Neural progenitor cell (in vitro differentiated cells): ENCODE results near the gene TIMM22. TPM values are rescaled to one million over a fixed set of nuclear protein-coding genes. Genes with fewer than 3 reads are reported as not detected.

Experiments
- DNase-seq: peaks from one replicate; pipeline ENCODE4 v3.0.0-alpha.2; 2016; ENCODE audit warnings: low spot score
- H2AFZ ChIP-seq: fragments of 200-600 bp; sonication (generic); replicated peaks from 2 replicates; pipeline ENCODE4 v1.6.1; 2016; ENCODE audit warnings: antibody characterized with exemption
- H3F3A ChIP-seq: fragments of 200-600 bp; sonication (generic); 2 replicates; pipeline ENCODE4 v1.6.1; 2016; ENCODE audit warnings: antibody characterized with exemption, low read depth
- H3K27ac ChIP-seq: fragments of 200-600 bp; sonication (generic); 2 replicates; pipeline ENCODE4 v1.5.1; 2016; ENCODE audit warnings: mild to moderate bottlenecking
- H3K27me3 ChIP-seq: fragments of 200-600 bp; sonication (generic); 2 replicates; pipeline ENCODE4 v1.6.1; 2016; ENCODE audit warnings: mild to moderate bottlenecking, moderate library complexity
- H3K36me3 ChIP-seq: fragments of 200-600 bp; sonication (generic); 2 replicates; pipeline ENCODE4 v1.5.1; 2016
- H3K4me1 ChIP-seq: fragments of 200-600 bp; sonication (generic); 2 replicates; pipeline ENCODE4 v1.6.1; 2016; ENCODE audit warnings: mixed run types
- H3K4me2 ChIP-seq: fragments of 200-600 bp; sonication (generic); 2 replicates; pipeline ENCODE4 v1.6.1; 2016
- H3K4me3 ChIP-seq: fragments of 200-600 bp; sonication (generic); 2 replicates; pipeline ENCODE4 v1.5.1; 2016
- H3K79me2 ChIP-seq: fragments of 200-600 bp; sonication (generic); 2 replicates; pipeline ENCODE4 v1.6.1; 2016; ENCODE audit warnings: low read depth
- H3K9ac ChIP-seq: fragments of 200-600 bp; sonication (generic); 2 replicates; pipeline ENCODE4 v1.6.1; 2016
- H3K9me3 ChIP-seq: fragments of 200-600 bp; sonication (generic); 2 replicates; pipeline ENCODE4 v1.5.1; 2016; ENCODE audit warnings: low read depth
- H4K20me1 ChIP-seq: fragments of 200-600 bp; sonication (generic); 2 replicates; pipeline ENCODE4 v1.6.1; 2016; ENCODE audit warnings: low read depth
- H3K27ac Mint-ChIP-seq: 3 replicates; pipeline ENCODE4 v1.8.0; 2021; ENCODE audit warnings: mixed read lengths
- H3K27me3 Mint-ChIP-seq: 2 replicates; pipeline ENCODE4 v1.8.0; 2022; ENCODE audit warnings: low read depth, mild to moderate bottlenecking, inconsistent platforms, moderate library complexity, mixed read lengths; ENCODE audit not compliant: insufficient read depth
- H3K36me3 Mint-ChIP-seq: 3 replicates; pipeline ENCODE4 v1.8.0; 2021; ENCODE audit warnings: mixed read lengths
- H3K4me1 Mint-ChIP-seq: 3 replicates; pipeline ENCODE4 v1.8.0; 2021; ENCODE audit warnings: mixed read lengths
- H3K4me3 Mint-ChIP-seq: 3 replicates; pipeline ENCODE4 v1.8.0; 2021; ENCODE audit warnings: mild to moderate bottlenecking, moderate library complexity, mixed read lengths
- H3K9me3 Mint-ChIP-seq: 3 replicates; pipeline ENCODE4 v1.8.0; 2020; ENCODE audit warnings: mixed read lengths
- CTCF ChIP-seq: fragments of 200-600 bp; sonication (generic); IDR thresholded peaks from 2 replicates; pipeline ENCODE4 v1.5.1; 2017; ENCODE audit warnings: antibody characterized with exemption, mild to moderate bottlenecking
- EZH2 ChIP-seq: fragments of 200-600 bp; sonication (generic); IDR thresholded peaks from 2 replicates; pipeline ENCODE4 v1.6.1; 2017; ENCODE audit warnings: antibody characterized with exemption, mild to moderate bottlenecking, moderate library complexity
- EZH2phosphoT487 ChIP-seq: fragments of 200-600 bp; sonication (generic); IDR thresholded peaks from 2 replicates; pipeline ENCODE4 v1.6.1; 2017; ENCODE audit warnings: antibody characterized with exemption
- total RNA-seq: library from RNA; depleted of rRNA; stranded (reverse); fragments of >200 nt; gene quantifications from 2 replicates; pipeline ENCODE4 v1.2.3, GENCODE V29; 2015; ENCODE audit warnings: low replicate concordance

TIMM22 gene
- total RNA-seq, 1 donor from 2014 or later: 11.7 TPM

- no peaks in the 10 kb centered on the region for H3F3A ChIP-seq
- Mint-ChIP-seq H3K4me1 (peaks cover 6% of the 10 kb centered on the region), H3K27ac (no peak overlapping the region), H3K4me3 (no peak overlapping the region), H3K9me3 (no peaks in the 10 kb centered on the region), H3K36me3 (peaks cover 8% of the 10 kb centered on the region), H3K27me3 (peaks cover 14% of the 10 kb centered on the region)
- no peaks in the 10 kb centered on the region for H3K79me2 ChIP-seq
- no peak overlapping the region for H3K27ac ChIP-seq
- no peak overlapping the region for H3K9ac ChIP-seq
- no peaks in the 10 kb centered on the region for H4K20me1 ChIP-seq
- H3K4me3 ChIP-seq: no peak overlapping the region
- DNase-seq: no peak
- no peak for TF ChIP-seq EZH2
- no peak for TF ChIP-seq EZH2phosphoT487
- TF ChIP-seq CTCF: no peak
- no peak overlapping the region for H2AFZ ChIP-seq
- H3K4me2 ChIP-seq: no peak overlapping the region
- no peaks in the 10 kb centered on the region for H3K4me1 ChIP-seq
- H3K27me3 ChIP-seq: no peaks in the 10 kb centered on the region
- H3K9me3 ChIP-seq: no peaks in the 10 kb centered on the region
- no peaks in the 10 kb centered on the region for H3K36me3 ChIP-seq
These were observed 13.1 kb downstream of the TIMM22 start for GRCh38 chr17:1010086-1010450.

GRCh38 chr17:1010586-1010985 lies 13.7 kb downstream of the TIMM22 start:
- Histone ChIP-seq H3K79me2 (no peaks in the 10 kb centered on the region), H3K27ac (no peak overlapping the region), H3F3A (no peaks in the 10 kb centered on the region), H3K4me2 (no peak overlapping the region), H3K36me3 (no peaks in the 10 kb centered on the region), H2AFZ (no peak overlapping the region), H4K20me1 (no peaks in the 10 kb centered on the region), H3K9me3 (no peaks in the 10 kb centered on the region), H3K27me3 (no peaks in the 10 kb centered on the region), H3K9ac (no peak overlapping the region), H3K4me3 (no peak overlapping the region), H3K4me1 (no peaks in the 10 kb centered on the region)
- H3K9me3 Mint-ChIP-seq: no peaks in the 10 kb centered on the region
- H3K36me3 Mint-ChIP-seq: peaks cover 8% of the 10 kb centered on the region
- peaks cover under 1% of the 10 kb centered on the region for H3K4me1 Mint-ChIP-seq
- peaks cover 9% of the 10 kb centered on the region for H3K27me3 Mint-ChIP-seq
- no peak for DNase-seq
- TF ChIP-seq EZH2 (no peak), CTCF (no peak), EZH2phosphoT487 (no peak)
- no peak overlapping the region for H3K4me3 Mint-ChIP-seq
- H3K27ac Mint-ChIP-seq: no peak overlapping the region

- no peaks in the 10 kb centered on the region for H3K4me1 ChIP-seq
- H4K20me1 ChIP-seq: no peaks in the 10 kb centered on the region
- Mint-ChIP-seq H3K4me3 (no peak overlapping the region), H3K9me3 (no peaks in the 10 kb centered on the region), H3K27ac (no peak overlapping the region), H3K4me1 (no peaks in the 10 kb centered on the region), H3K27me3 (peaks cover 7% of the 10 kb centered on the region), H3K36me3 (peaks cover 9% of the 10 kb centered on the region)
- no peak overlapping the region for H3K4me2 ChIP-seq
- H2AFZ ChIP-seq: no peak overlapping the region
- H3K9me3 ChIP-seq: no peaks in the 10 kb centered on the region
- no peaks in the 10 kb centered on the region for H3K36me3 ChIP-seq
- no peak for DNase-seq
- H3K27me3 ChIP-seq: no peaks in the 10 kb centered on the region
- no peak overlapping the region for H3K27ac ChIP-seq
- no peak overlapping the region for H3K9ac ChIP-seq
- TF ChIP-seq EZH2 (no peak), CTCF (no peak), EZH2phosphoT487 (no peak)
- no peaks in the 10 kb centered on the region for H3K79me2 ChIP-seq
- no peak overlapping the region for H3K4me3 ChIP-seq
- no peaks in the 10 kb centered on the region for H3F3A ChIP-seq
These were observed 14.2 kb downstream of the TIMM22 start for GRCh38 chr17:1011138-1011537.
